ENCODE results near the gene KRT6C. TPM values are rescaled to one million over a fixed set of nuclear protein-coding genes. Genes with fewer than 3 reads are reported as not detected.
"Not testable (repeated sequence)": the region's sequence is repeated elsewhere in the genome, so short reads cannot be mapped to it uniquely, and the experiment has no call there.

KRT6C gene
- total RNA-seq, 8 experiments from 2014 or later = 0.38 to 0.71 TPM; not detected in 6

DNA sequence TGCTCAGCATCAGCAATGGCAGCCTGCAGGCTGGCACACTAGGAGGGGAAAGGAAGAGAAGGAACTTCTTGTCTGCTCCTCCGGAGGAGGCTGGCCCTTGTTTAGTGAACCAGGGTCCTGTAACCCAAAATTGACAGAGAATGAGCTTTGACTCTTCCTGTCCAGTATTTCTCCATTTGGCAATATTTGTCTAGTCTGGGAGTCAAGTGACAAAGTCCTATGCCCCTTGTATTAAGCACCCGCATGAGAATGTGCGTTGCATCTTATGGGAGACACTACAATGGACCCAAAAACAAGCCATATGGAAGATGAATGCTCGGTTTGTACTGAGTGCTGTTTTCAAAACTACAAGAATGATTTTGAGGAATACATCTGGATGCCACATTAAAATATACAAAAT lies 3.8 kb downstream of the KRT6C start:
- WGBS, 10 experiments = 14 to 100% (median 62%) methylated on average over 1 to 3 of the region's 4 CpGs; no CpG with 5 or more reads in 2 of the 10 experiments
- Histone ChIP-seq H3K27ac (no peak overlapping the region), H3K4me3 (no peak overlapping the region), H3K4me1 (replicated peaks in 1 of 2) (no peaks in the 10 kb centered on the region)
- ATAC-seq (replicated peaks in 6 of 8) = no peak
- in situ Hi-C loops (cut with MboI; ENCODE audit: low pct_unique_long_range_greater_than_20kb in 2 of 9, low sequenced_read_pairs in 9 of 9, unreplicated experiment in 9 of 9) = no loop called here

DNA sequence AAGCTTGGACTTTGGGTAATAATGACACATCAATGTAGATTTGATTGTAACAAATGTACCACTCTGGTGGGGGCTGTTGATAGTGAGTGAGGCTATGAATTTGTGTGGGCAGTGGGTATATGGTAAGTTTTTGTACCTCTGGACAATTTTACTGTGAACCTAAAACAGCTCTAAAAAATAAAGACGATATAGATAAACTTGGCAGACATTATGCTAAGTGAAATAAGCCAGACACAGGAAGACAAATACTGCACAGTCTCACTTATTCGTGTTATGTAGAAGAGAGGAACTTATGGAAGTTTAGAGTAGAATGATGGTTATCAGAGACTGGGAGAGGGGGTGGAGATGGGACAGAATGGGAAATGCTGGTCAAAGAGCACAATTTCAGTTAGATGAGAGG lies 8.7 kb downstream of the KRT6C start:
- ATAC-seq (replicated peaks in 6 of 8) = no peak
- H3K4me3 ChIP-seq = no peak overlapping the region
- H3K4me1 ChIP-seq (replicated peaks in 1 of 2) = no peaks in the 10 kb centered on the region
- H3K27ac ChIP-seq = no peak overlapping the region
- in situ Hi-C loops (cut with MboI; ENCODE audit: low pct_unique_long_range_greater_than_20kb in 2 of 9, low sequenced_read_pairs in 9 of 9, unreplicated experiment in 9 of 9) = no loop called here
- 0 to 100% (median 35%) methylated on average over 1 to 2 of the region's 2 CpGs; no CpG with 5 or more reads in 1 of the 10 experiments for WGBS, 10 experiments

DNA sequence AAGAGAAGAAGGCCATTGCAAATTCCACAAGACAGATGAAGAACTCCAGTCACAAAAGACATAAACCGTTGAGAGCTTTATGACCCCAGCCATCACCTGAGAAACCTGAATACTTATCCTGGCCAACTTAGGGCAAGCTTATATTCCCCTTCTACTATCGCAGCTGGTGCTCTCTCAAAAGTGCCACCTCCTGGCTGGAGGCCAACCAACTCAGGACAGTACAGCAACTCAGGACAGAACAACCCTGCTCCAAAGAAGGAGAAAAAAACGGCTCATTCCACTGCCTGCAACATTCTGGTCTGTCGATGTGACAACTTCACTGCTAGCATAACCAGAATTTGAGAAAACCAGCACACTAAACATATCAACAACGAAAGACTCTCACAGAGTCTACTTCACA lies 11.9 kb downstream of the KRT6C start:
- no peak for ATAC-seq (replicated peaks in 6 of 8)
- H3K4me1 ChIP-seq (replicated peaks in 1 of 2) = no peaks in the 10 kb centered on the region
- no peak overlapping the region for H3K27ac ChIP-seq
- H3K4me3 ChIP-seq = no peak overlapping the region
- in situ Hi-C loops (cut with MboI; ENCODE audit: low pct_unique_long_range_greater_than_20kb in 2 of 9, low sequenced_read_pairs in 9 of 9, unreplicated experiment in 9 of 9) = no loop called here
- 7 to 80% (median 55%) methylated on average over 2 to 5 of the region's 5 CpGs; no CpG with 5 or more reads in 2 of the 10 experiments for WGBS, 10 experiments

DNA sequence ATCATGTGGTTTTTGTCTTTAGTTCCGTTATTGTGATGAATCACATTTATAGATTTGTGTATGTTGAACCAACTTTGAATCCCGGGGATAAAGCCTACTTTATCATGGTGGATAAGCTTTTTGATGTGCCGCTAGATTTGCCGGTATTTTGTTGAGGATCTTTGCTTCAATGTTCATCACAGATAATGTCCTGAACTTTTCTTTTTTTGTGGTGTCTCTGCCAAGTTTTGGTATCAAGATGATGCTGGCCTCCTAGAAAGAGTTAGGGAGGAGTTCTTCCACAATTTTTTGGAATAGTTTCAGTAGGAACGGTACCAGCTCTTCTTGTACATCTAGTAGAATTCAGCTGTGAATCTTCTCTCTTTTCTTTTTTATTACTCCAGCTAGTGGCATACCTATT lies 14.7 kb downstream of the KRT6C start:
- Histone ChIP-seq H3K27ac (no peak overlapping the region), H3K4me1 (replicated peaks in 1 of 2) (no peaks in the 10 kb centered on the region), H3K4me3 (no peak overlapping the region)
- no peak for ATAC-seq (replicated peaks in 6 of 8)
- in situ Hi-C loops (cut with MboI; ENCODE audit: low pct_unique_long_range_greater_than_20kb in 2 of 9, low sequenced_read_pairs in 9 of 9, unreplicated experiment in 9 of 9) = no loop called here
- 50 to 100% (median 84%) methylated on average over 3 to 5 of the region's 5 CpGs; no CpG with 5 or more reads in 2 of the 10 experiments for whole genome bisulfite sequencing, 10 experiments

DNA sequence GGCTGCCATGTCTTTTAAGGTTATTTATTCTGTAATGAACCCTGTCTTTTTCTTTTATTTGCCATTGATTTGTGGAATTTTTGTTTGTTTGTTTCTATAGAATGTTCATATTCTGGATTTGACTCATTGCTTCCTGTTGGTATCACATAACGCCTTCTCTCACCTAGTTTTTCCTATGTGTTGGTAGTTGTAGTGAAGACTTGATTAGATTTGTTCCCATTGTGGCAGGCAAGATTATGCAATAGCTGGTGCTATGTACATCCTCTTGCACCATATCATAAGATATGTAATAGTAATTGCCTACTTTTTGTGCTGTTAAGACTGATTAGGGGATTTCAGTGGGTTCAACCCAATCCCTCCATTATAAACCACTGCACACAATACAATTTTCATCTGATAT lies 17.8 kb downstream of the KRT6C start:
- Histone ChIP-seq H3K27ac (no peak overlapping the region), H3K4me1 (replicated peaks in 1 of 2) (no peaks in the 10 kb centered on the region), H3K4me3 (no peak overlapping the region)
- in situ Hi-C loops (cut with MboI; ENCODE audit: low pct_unique_long_range_greater_than_20kb in 2 of 9, low sequenced_read_pairs in 9 of 9, unreplicated experiment in 9 of 9) = no loop called here
- no peak for ATAC-seq (replicated peaks in 6 of 8)
- WGBS, 10 experiments = 0 to 100% (median 71%) methylated on average over 1 of the region's 1 CpG; no CpG with 5 or more reads in 2 of the 10 experiments

DNA sequence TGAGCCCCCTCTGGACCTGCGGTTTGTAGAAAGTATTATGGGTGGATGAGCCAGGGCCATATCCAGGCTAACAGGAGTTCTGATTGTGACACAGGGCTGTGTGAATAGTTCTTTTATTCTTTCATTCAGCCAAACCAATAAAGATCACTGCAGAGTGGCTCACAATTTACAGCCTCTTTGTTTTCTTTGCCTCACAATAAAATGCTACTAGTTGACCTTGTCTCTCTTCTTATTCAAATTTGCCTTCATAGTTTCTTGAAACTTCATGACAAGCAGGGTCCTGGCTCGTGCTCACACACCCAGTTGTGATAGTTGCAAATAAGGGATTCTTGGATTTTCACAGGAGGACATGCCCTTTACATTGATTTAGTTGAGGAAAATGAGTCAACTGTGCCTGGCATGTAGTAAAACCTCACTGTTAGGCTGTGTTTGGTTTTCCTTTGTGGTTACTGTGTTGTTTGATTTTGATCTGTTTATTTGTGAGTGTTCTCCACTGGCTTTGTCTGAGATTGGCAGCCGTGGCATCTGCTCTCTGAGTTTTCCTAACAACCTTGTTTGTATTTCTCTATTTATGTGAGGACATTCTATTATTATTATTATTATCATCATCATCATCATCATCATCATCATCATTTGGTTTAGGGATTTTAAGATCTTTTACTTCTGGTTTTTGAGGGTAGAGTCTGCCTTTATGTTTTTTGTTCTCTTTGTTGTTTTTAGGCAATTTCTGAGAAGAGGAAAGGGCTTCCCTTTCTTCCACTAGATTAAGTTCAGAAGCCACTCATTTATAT lies 19.0 kb downstream of the KRT6C start:
- in situ Hi-C loops (cut with MboI; ENCODE audit: low pct_unique_long_range_greater_than_20kb in 2 of 9, low sequenced_read_pairs in 9 of 9, unreplicated experiment in 9 of 9) = no loop called here
- 0 to 56% (median 8%) methylated on average over 1 to 3 of the region's 3 CpGs for WGBS, 10 experiments
- Histone ChIP-seq H3K4me1 (replicated peaks in 1 of 2) (no peaks in the 10 kb centered on the region), H3K4me3 (no peak overlapping the region), H3K27ac (no peak overlapping the region)
- peak in 7 of 8 experiments; percentile 29 to 89 (median 74) for ATAC-seq (replicated peaks in 6 of 8)

DNA sequence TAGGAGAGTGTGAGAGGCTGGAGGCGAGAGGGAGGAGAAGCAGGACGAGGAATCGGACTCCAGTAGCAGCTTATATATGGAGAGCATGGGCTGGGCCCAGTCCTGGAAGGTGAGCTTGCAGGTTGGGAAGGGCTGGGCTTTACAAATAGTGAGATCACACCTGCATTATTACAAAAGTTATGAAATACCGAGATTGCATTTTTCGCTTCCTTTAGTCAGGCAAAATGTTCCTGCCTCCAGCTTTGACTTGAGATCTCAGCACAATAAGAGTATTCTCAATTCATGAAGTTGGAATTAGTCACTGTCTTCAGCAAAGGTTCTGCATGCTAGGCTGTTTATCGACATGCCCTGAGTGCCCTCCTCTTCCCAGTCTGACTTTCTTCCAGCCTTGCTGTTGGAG lies 21.5 kb downstream of the KRT6C start, which contains the start of gene KRT6B:
KRT6B (minus strand) TSS at position 46 of the 400 bp plus-strand sequence. CDS start 68 bp downstream, outside the sequence.
- H3K4me3 ChIP-seq = no peak within 1 kb of the TSS
- no peaks in the 10 kb centered on the region for H3K4me1 ChIP-seq (replicated peaks in 1 of 2)
- in situ Hi-C loops (cut with MboI; ENCODE audit: low pct_unique_long_range_greater_than_20kb in 2 of 9, low sequenced_read_pairs in 9 of 9, unreplicated experiment in 9 of 9) = no loop called here
- 67 to 100% (median 84%) methylated on average over 1 to 6 of the region's 6 CpGs; no CpG with 5 or more reads in 3 of the 10 experiments for WGBS, 10 experiments
- H3K27ac ChIP-seq = no peak within 1 kb of the TSS
- ATAC-seq (replicated peaks in 6 of 8) = no peak

DNA sequence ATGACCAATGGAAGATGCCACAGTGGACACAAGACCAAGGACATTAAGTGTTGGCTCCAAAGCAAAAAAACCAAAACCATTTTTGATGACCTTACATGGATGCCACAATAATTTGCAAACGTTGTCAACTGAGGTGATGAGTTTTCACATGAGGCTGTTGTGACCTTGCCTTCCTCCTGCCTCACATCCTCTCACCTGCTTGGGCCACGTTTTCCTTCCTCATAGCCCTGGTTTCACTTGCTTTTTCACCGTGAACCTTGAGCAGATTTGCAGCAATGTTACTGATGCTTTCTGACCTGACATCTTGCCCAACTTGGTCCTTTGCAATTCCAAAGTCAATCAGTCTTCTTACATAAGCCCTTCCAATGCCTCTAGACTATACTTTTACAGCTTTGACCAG lies 25.4 kb downstream of the KRT6C start:
- 24 to 83% (median 42%) methylated on average over 1 to 3 of the region's 3 CpGs; no CpG with 5 or more reads in 3 of the 10 experiments for WGBS, 10 experiments
- no peaks in the 10 kb centered on the region for H3K4me1 ChIP-seq (replicated peaks in 1 of 2)
- in situ Hi-C loops (cut with MboI; ENCODE audit: low pct_unique_long_range_greater_than_20kb in 2 of 9, low sequenced_read_pairs in 9 of 9, unreplicated experiment in 9 of 9) = no loop called here
- H3K27ac ChIP-seq = no peak overlapping the region
- ATAC-seq (replicated peaks in 6 of 8) = no peak
- no peak overlapping the region for H3K4me3 ChIP-seq

DNA sequence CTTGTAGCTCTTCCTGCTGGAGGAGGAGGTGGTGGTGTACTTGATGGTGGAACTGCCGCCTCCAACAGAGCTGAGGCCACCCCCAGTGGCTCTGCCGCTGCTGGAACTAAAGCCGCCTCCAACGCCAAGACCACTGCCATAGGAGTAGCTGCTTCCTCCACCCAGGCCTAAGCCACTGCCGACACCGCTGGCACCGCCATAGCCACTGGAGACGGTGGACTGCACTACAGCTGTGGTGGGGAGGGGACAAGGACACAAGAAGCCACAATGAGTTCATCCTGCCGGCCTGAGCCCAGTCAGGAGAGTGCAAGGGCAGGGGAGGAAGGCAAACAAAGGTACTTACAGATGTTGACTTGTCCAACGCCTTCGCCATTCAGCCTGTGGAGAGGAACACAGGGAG lies 26.4 kb downstream of the KRT6C start:
- H3K4me3 ChIP-seq; in situ Hi-C loops (cut with MboI; ENCODE audit: low pct_unique_long_range_greater_than_20kb in 2 of 9, low sequenced_read_pairs in 9 of 9, unreplicated experiment in 9 of 9); ATAC-seq (replicated peaks in 6 of 8); H3K27ac ChIP-seq; H3K4me1 ChIP-seq (replicated peaks in 1 of 2): not testable (repeated sequence)
- WGBS, 10 experiments = 100% methylated on average over 1 of the region's 11 CpGs; no CpG with 5 or more reads in 9 of the 10 experiments

DNA sequence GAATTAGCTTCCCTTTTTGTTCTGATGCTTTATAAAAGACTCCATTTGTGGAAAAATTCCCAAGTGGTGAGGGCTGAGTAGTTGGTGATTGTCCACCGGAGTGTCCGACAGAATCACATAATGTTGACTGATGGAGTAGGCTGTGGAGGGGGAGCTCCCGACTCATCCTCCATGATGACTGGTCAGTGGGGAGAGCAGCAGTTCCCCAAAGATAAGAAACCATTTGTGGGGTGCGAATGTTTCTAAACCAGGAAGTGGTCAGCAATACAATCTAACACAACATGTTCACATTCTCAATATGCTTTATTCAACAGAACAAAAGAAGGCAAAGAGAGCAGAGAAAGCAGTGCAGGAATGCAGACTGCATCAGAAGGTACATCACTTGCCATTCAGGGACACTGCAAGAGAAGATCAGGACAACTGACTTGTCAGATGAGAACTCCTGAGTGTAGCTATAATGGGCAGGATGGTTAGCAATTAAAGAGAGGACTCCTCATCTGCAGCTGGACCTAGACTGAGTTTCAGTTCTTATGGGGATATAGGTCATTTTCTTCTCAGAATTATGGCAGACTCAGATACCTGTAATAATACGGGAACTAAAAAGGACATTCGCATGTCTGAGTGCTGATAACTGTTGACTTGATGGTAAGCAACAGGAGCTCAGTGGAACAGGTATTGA lies 27.1 kb downstream of the KRT6C start:
- in situ Hi-C loops (cut with MboI; ENCODE audit: low pct_unique_long_range_greater_than_20kb in 2 of 9, low sequenced_read_pairs in 9 of 9, unreplicated experiment in 9 of 9) = no loop called here
- Histone ChIP-seq H3K4me1 (replicated peaks in 1 of 2) (peaks cover 0 to 2% of the 10 kb centered on the region in 2 donors), H3K27ac (no peak overlapping the region), H3K4me3 (no peak overlapping the region)
- ATAC-seq (replicated peaks in 6 of 8) = no peak
- WGBS, 10 experiments = 40 to 91% (median 80%) methylated on average over 1 to 6 of the region's 6 CpGs; no CpG with 5 or more reads in 3 of the 10 experiments

DNA sequence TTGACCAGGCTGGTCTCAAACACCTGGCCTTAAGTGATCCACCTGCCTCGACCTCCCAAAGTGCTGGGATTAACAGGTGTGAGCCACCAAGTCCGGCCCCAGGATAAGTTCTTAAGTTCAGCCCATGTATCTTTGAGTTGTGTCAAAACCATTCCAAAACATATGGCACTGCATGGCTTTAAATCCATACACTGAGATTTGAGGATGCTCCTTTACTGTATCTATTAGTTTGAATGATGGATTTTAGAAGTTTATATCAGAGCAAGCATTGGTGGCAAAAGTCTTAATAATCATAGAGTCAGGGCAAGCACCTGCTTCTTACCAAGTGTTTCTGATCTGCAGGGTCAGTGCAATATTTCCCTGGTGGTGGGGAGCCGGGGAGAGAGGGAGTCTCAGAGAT lies 27.7 kb downstream of the KRT6C start:
- in situ Hi-C loops (cut with MboI; ENCODE audit: low pct_unique_long_range_greater_than_20kb in 2 of 9, low sequenced_read_pairs in 9 of 9, unreplicated experiment in 9 of 9) = no loop called here
- Histone ChIP-seq H3K4me1 (replicated peaks in 1 of 2) (peaks cover 0 to 6% of the 10 kb centered on the region in 2 donors), H3K4me3 (no peak overlapping the region), H3K27ac (no peak overlapping the region)
- ATAC-seq (replicated peaks in 6 of 8) = no peak
- 20 to 100% (median 47%) methylated on average over 1 to 3 of the region's 3 CpGs; no CpG with 5 or more reads in 3 of the 10 experiments for WGBS, 10 experiments

DNA sequence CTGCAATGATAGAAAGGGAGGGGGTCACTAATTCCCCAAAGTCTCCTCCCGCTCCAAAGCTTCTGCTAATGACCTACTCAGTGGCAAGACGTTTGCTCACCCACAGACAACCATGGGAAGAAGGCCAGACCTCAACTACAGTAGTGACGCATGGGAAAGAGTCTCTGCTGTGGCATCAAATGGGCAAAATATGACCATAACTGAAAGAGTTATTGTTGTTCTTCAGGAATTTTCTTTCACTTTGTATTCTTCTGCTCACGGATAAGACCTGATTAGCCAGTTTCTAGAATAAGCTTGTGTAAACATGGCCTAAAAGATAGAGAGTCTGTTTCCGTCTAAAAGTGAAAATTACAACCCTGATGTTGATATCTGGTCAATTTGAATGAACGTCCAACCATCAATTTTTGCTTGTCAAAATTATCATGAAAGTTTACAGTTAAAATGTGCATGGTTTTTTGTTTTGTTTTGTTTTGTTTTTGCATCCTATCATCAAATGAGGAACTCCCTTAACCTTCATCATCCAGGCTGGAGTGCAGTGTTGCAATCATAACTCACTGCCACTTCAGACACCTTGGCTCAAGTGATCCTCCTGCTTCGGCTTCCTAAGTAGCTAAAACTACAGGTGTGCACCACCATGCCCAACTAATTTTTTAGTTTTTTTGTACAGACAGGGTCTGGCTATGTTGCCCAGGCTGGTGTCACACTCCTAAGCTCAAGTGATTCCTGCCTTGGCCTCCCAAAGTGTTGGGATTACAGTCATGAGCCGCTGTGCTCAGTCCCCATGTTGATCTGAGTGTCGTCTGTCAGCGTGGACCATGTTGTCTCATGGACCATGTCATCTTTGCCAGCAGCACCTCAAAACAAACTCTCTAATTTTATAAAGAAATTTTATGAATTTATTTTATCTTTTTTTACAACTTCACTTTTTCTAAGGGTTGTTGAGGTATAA lies 28.7 kb downstream of the KRT6C start:
- 41 to 93% (median 72%) methylated on average over 3 to 9 of the region's 10 CpGs for WGBS, 10 experiments
- Histone ChIP-seq H3K4me3 (no peak overlapping the region), H3K4me1 (replicated peaks in 1 of 2) (peaks cover 0 to 10% of the 10 kb centered on the region in 2 donors), H3K27ac (no peak overlapping the region)
- in situ Hi-C loops (cut with MboI; ENCODE audit: low pct_unique_long_range_greater_than_20kb in 2 of 9, low sequenced_read_pairs in 9 of 9, unreplicated experiment in 9 of 9) = no loop called here
- no peak for ATAC-seq (replicated peaks in 6 of 8)
